ENCODE results near the gene HECA.

- TF ChIP-seq CTCF (conservative IDR thresholded peaks at IDR 0.05; ENCODE audit: low read depth, low read length): no peak
- no peak for TF ChIP-seq EZH2 (IDR thresholded peaks at IDR 0.05; ENCODE audit: borderline replicate concordance, low read depth, low read length, poor library complexity, severe bottlenecking)
Measured at GRCh38 chr6:139149383-139149782, 14.5 kb downstream of the HECA start.

Data from A673 (cell line).